A673 (cell line): Measurements from ENCODE around the gene FGFBP1.

ENCODE experiments used
- EZH2 ChIP-seq: fragments of 200-600 bp; sonication (generic); IDR thresholded peaks from 2 replicates; pipeline ENCODE4 v1.6.1; 2017; ENCODE audit warnings: borderline replicate concordance, low read depth, mild to moderate bottlenecking, mixed read lengths, antibody characterized with exemption, low read length; ENCODE audit not compliant: poor library complexity, severe bottlenecking
- TF ChIP-seq, protein P1 (sequence below): fragments of 300-800, 200-600 bp; sonication (generic); conservative IDR thresholded peaks from 2 replicates; pipeline ENCODE4 v1.5.1; 2017; ENCODE audit warnings: low read depth, mild to moderate bottlenecking, antibody characterized with exemption, low read length, moderate library complexity, mixed read lengths

GRCh38 chr4:15917297-15917696, 21.2 kb downstream of the FGFBP1 start:
- TF ChIP-seq, protein P1, sequence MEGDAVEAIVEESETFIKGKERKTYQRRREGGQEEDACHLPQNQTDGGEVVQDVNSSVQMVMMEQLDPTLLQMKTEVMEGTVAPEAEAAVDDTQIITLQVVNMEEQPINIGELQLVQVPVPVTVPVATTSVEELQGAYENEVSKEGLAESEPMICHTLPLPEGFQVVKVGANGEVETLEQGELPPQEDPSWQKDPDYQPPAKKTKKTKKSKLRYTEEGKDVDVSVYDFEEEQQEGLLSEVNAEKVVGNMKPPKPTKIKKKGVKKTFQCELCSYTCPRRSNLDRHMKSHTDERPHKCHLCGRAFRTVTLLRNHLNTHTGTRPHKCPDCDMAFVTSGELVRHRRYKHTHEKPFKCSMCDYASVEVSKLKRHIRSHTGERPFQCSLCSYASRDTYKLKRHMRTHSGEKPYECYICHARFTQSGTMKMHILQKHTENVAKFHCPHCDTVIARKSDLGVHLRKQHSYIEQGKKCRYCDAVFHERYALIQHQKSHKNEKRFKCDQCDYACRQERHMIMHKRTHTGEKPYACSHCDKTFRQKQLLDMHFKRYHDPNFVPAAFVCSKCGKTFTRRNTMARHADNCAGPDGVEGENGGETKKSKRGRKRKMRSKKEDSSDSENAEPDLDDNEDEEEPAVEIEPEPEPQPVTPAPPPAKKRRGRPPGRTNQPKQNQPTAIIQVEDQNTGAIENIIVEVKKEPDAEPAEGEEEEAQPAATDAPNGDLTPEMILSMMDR = no peak
- TF ChIP-seq EZH2 = no peak
